Mesenchymal stem cell (in vitro differentiated cells and primary cell): Measurements from ENCODE around the gene RNF220. TPM values are rescaled to one million over a fixed set of nuclear protein-coding genes. Genes with fewer than 3 reads are reported as not detected.

Experiments used
- DNase-seq: peaks from one replicate; pipeline ENCODE4 v3.0.0-alpha.2; 2013
- H2AFZ ChIP-seq: one replicate; pipeline ENCODE4 v1.6.1; 2013; ENCODE audit warnings: low read depth, mild to moderate bottlenecking, control low read depth, inconsistent platforms, low read length, moderate library complexity
- H2AK5ac ChIP-seq: 2 replicates; pipeline ENCODE4 v1.6.1; 2013; ENCODE audit warnings: low read length, moderate library complexity, mild to moderate bottlenecking, inconsistent platforms; ENCODE audit not compliant: severe bottlenecking
- H2BK120ac ChIP-seq: one replicate; pipeline ENCODE4 v1.6.1; 2013; ENCODE audit warnings: low read depth, mild to moderate bottlenecking, inconsistent platforms, low read length, moderate library complexity
- H2BK12ac ChIP-seq, 2 experiments: one replicate each; pipeline ENCODE4 v1.6.1; 2013; ENCODE audit warnings: inconsistent platforms in 2 of 2, low read length in 2 of 2, mild to moderate bottlenecking in 2 of 2, moderate library complexity in 2 of 2, control low read depth in 1 of 2
- H2BK15ac ChIP-seq: one replicate; pipeline ENCODE4 v1.6.1; 2013; ENCODE audit warnings: mild to moderate bottlenecking, low read depth, inconsistent platforms; ENCODE audit not compliant: poor library complexity, severe bottlenecking
- H2BK5ac ChIP-seq: 2 replicates; pipeline ENCODE4 v1.6.1; 2013; ENCODE audit warnings: low read depth, mild to moderate bottlenecking, low read length, control low read depth, inconsistent platforms; ENCODE audit not compliant: poor library complexity, severe bottlenecking
- H3K14ac ChIP-seq, 2 experiments: one replicate each; pipeline ENCODE4 v1.6.1; 2013; ENCODE audit warnings: inconsistent platforms in 2 of 2, low read length in 2 of 2, control low read depth in 1 of 2, mild to moderate bottlenecking in 1 of 2, moderate library complexity in 1 of 2
- H3K18ac ChIP-seq, 2 experiments: one replicate each; pipeline ENCODE4 v1.6.1; 2013; ENCODE audit warnings: inconsistent platforms in 2 of 2, low read length in 2 of 2, control low read depth in 1 of 2, low read depth in 1 of 2, mild to moderate bottlenecking in 1 of 2
- H3K23ac ChIP-seq, 2 experiments: one replicate each; pipeline ENCODE4 v1.6.1; 2013; ENCODE audit warnings: inconsistent platforms in 2 of 2, low read length in 2 of 2, mild to moderate bottlenecking in 2 of 2, moderate library complexity in 2 of 2, control low read depth in 1 of 2
- H3K27ac ChIP-seq: 2 replicates; pipeline ENCODE4 v1.5.1; 2013; ENCODE audit warnings: mild to moderate bottlenecking, moderate library complexity, low read length, control low read depth, inconsistent platforms; ENCODE audit not compliant: poor library complexity, severe bottlenecking
- H3K27me3 ChIP-seq, 2 experiments: 2 replicates each; pipeline versions ENCODE4 v1.6.1 to v1.7.0; 2013; ENCODE audit warnings: low read length in 2 of 2, mild to moderate bottlenecking in 2 of 2, moderate library complexity in 2 of 2, control low read depth in 1 of 2, inconsistent platforms in 1 of 2; ENCODE audit not compliant: control insufficient read depth in 1 of 2, insufficient read depth in 1 of 2
- H3K36me3 ChIP-seq, 2 experiments: 2 replicates each; pipeline versions ENCODE4 v1.6.1 to v1.7.0; 2013; ENCODE audit warnings: low read length in 2 of 2, control low read depth in 1 of 2, inconsistent platforms in 1 of 2, low read depth in 1 of 2, mild to moderate bottlenecking in 1 of 2; ENCODE audit not compliant: insufficient read depth in 2 of 2, control insufficient read depth in 1 of 2
- H3K4ac ChIP-seq, 2 experiments: one replicate each; pipeline ENCODE4 v1.6.1; 2013; ENCODE audit warnings: inconsistent platforms in 2 of 2, low read length in 2 of 2, mild to moderate bottlenecking in 2 of 2, moderate library complexity in 2 of 2, control low read depth in 1 of 2, low read depth in 1 of 2
- H3K4me1 ChIP-seq: 2 replicates; pipeline ENCODE4 v1.6.1; 2013; ENCODE audit warnings: low read depth, low read length, control low read depth; ENCODE audit not compliant: control insufficient read depth, insufficient read depth
- H3K4me2 ChIP-seq: 2 replicates; pipeline ENCODE4 v1.6.1; 2013; ENCODE audit warnings: low read length, mild to moderate bottlenecking, inconsistent platforms; ENCODE audit not compliant: poor library complexity, severe bottlenecking
- H3K4me3 ChIP-seq, 2 experiments: 2 replicates each; pipeline versions ENCODE4 v1.5.1 to v1.7.0; 2013; ENCODE audit warnings: low read length in 2 of 2, mild to moderate bottlenecking in 2 of 2, control low read depth in 1 of 2, low read depth in 1 of 2; ENCODE audit not compliant: insufficient read depth in 1 of 2
- H3K79me1 ChIP-seq: replicated peaks from 2 replicates; pipeline ENCODE4 v1.6.1; 2013; ENCODE audit warnings: mild to moderate bottlenecking, control low read depth, low read length, inconsistent platforms; ENCODE audit not compliant: poor library complexity, severe bottlenecking
- H3K9ac ChIP-seq: 2 replicates; pipeline ENCODE4 v1.7.0; 2013; ENCODE audit warnings: mild to moderate bottlenecking, low read length, moderate library complexity
- H3K9me3 ChIP-seq: 2 replicates; pipeline ENCODE4 v1.7.0; 2013; ENCODE audit warnings: mild to moderate bottlenecking, low read length; ENCODE audit not compliant: control insufficient read depth
- H4K8ac ChIP-seq: one replicate; pipeline ENCODE4 v1.6.1; 2013; ENCODE audit warnings: inconsistent platforms, mild to moderate bottlenecking, low read length, moderate library complexity
- H4K91ac ChIP-seq: one replicate; pipeline ENCODE4 v1.6.1; 2013; ENCODE audit warnings: mild to moderate bottlenecking, low read length, inconsistent platforms
- WGBS: methylation state at CpG from one replicate; pipeline ENCODE4 v1.1.7; 2013; ENCODE audit warnings: mixed read lengths; 5-methylcytosine and 5-hydroxymethylcytosine counted together
- small RNA-seq: library from polyadenylated mRNA; stranded (forward); fragments of <200 nt; extraction: miRNeasy Mini kit (QIAGEN cat#:217004); gene quantifications from one replicate; pipeline ENCODE3, GENCODE V24; 2013; ENCODE audit warnings: low read depth

RNF220 gene

GRCh38 chr1:44700573-44700972 lies 295.5 kb downstream of the RNF220 start:
- Histone ChIP-seq H3K79me1 (no peaks in the 10 kb centered on the region), H3K9me3 (no peaks in the 10 kb centered on the region), H2AK5ac (no peak overlapping the region), H2BK12ac (no peak overlapping the region), H2BK5ac (no peak overlapping the region), H3K18ac (no peak overlapping the region), H3K27me3 (no peaks in the 10 kb centered on the region), H3K4ac (no peak overlapping the region), H3K9ac (no peak overlapping the region), H2AFZ (no peak overlapping the region), H4K91ac (no peak overlapping the region), H3K4me1 (no peaks in the 10 kb centered on the region), H3K4me2 (no peak overlapping the region), H4K8ac (no peak overlapping the region), H3K23ac (no peak overlapping the region), H3K14ac (no peak overlapping the region), H2BK15ac (no peak overlapping the region), H3K36me3 (no peaks in the 10 kb centered on the region), H3K4me3 (no peak overlapping the region), H2BK120ac (no peak overlapping the region), H3K27ac (no peak overlapping the region)
- no peak for DNase-seq
- WGBS, result 77% methylated on average over 1 of the region's 1 CpG

DNA sequence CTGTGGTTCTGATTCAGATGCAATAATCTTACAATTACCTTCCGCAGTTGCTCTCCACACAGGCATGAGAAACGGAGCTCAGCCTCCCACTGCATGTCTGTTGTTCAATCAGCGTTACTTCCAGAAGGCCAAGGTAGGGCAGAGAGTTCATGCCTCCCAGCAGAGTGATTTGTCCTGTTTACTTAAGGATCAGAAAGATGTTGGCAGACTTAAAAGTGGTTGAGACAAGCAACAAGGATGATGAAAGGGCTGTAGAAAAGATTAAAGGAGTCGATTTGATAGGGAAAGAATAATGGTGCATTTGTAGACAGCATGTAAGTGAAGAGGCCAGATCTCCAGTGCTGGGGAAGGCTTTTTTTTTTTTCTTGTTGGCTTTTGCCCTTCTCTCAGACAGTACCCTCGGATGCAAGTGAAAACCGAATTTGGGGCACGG lies 296.1 kb downstream of the RNF220 start:
- H3K4me3 ChIP-seq, result no peak overlapping the region
- 81% methylated on average over 7 of the region's 7 CpGs for WGBS

More for the DNA sequence above, 296.1 kb downstream of the RNF220 start:
- no peak overlapping the region for H2BK120ac ChIP-seq
- no peaks in the 10 kb centered on the region for H3K4me1 ChIP-seq
- DNase-seq, result no peak
- no peak overlapping the region for H3K27ac ChIP-seq
- H3K79me1 ChIP-seq, result no peaks in the 10 kb centered on the region
- H2AK5ac ChIP-seq, result no peak overlapping the region
- no peak overlapping the region for H2AFZ ChIP-seq
- H3K23ac ChIP-seq, result no peak overlapping the region
- H2BK12ac ChIP-seq, result no peak overlapping the region
- no peak overlapping the region for H3K14ac ChIP-seq
- H4K8ac ChIP-seq, result no peak overlapping the region
- no peak overlapping the region for H3K9ac ChIP-seq
- no peak overlapping the region for H3K4ac ChIP-seq
- H3K9me3 ChIP-seq, result no peaks in the 10 kb centered on the region
- no peaks in the 10 kb centered on the region for H3K36me3 ChIP-seq
- no peak overlapping the region for H3K4me2 ChIP-seq
- no peak overlapping the region for H3K18ac ChIP-seq
- H2BK15ac ChIP-seq, result no peak overlapping the region
- no peak overlapping the region for H4K91ac ChIP-seq
- H3K27me3 ChIP-seq, result no peaks in the 10 kb centered on the region
- H2BK5ac ChIP-seq, result no peak overlapping the region

Small RNA genes lying within 50 kb of the gene (small RNA-seq; reads per million reads assigned to genes)
- gene MIR5584 (not detected), gene RNU6-369P (not detected)
